T-helper 9 cell (primary cell): Measurements from ENCODE around the gene PAX7.

Experiments used
- DNase-seq: peaks from one replicate; pipeline ENCODE4 v3.0.0-alpha.2; 2020

PAX7 gene

GRCh38 chr1:18619467-18619835, 11.2 kb upstream of the PAX7 start:
- DNase-seq: no peak

- DNase-seq: no peak
Measured at GRCh38 chr1:18628511-18628910, 2.1 kb upstream of the PAX7 start.

- no peak for DNase-seq
Measured at GRCh38 chr1:18629659-18630510, 761 bp upstream of the PAX7 start.

- DNase-seq: no peak
Measured at GRCh38 chr1:18631496-18632217, 1.0 kb downstream of the PAX7 start.

- no peak for DNase-seq
Measured at GRCh38 chr1:18632218-18632588, 1.6 kb downstream of the PAX7 start.

GRCh38 chr1:18632783-18633421, 2.3 kb downstream of the PAX7 start:
- DNase-seq: no peak

GRCh38 chr1:18633422-18634155, 2.9 kb downstream of the PAX7 start:
- no peak for DNase-seq

- no peak for DNase-seq
Measured at GRCh38 chr1:18634276-18634675, 3.6 kb downstream of the PAX7 start.

GRCh38 chr1:18635070-18635577, 4.5 kb downstream of the PAX7 start:
- no peak for DNase-seq

GRCh38 chr1:18635891-18636595, 5.4 kb downstream of the PAX7 start:
- DNase-seq: no peak

- DNase-seq: no peak
Measured at GRCh38 chr1:18636596-18637508, 6.2 kb downstream of the PAX7 start.

- no peak for DNase-seq
Measured at GRCh38 chr1:18637511-18637960, 6.9 kb downstream of the PAX7 start.

- no peak for DNase-seq
Measured at GRCh38 chr1:18637962-18638834, 7.6 kb downstream of the PAX7 start.

- DNase-seq: no peak
Measured at GRCh38 chr1:18638835-18639364, 8.3 kb downstream of the PAX7 start.

GRCh38 chr1:18639368-18640055, 8.9 kb downstream of the PAX7 start:
- no peak for DNase-seq

GRCh38 chr1:18640228-18641004, 9.8 kb downstream of the PAX7 start:
- no peak for DNase-seq

GRCh38 chr1:18641005-18641941, 10.6 kb downstream of the PAX7 start:
- no peak for DNase-seq
